MG63 (cell line): ENCODE measurements around the gene LANCL2. TPM values are rescaled to one million over a fixed set of nuclear protein-coding genes. Genes with fewer than 3 reads are reported as not detected.

Experiments used
- DNase-seq: peaks from one replicate; pipeline ENCODE4 v3.0.0-alpha.2; 2020
- H3K27me3 ChIP-seq: fragments of 250-450 bp; sonication (Bioruptor Pico); 2 replicates; pipeline ENCODE4 v1.5.1; 2020; ENCODE audit warnings: mild to moderate bottlenecking, moderate library complexity
- H3K36me3 ChIP-seq: fragments of 250-450 bp; sonication (Bioruptor Pico); 2 replicates; pipeline ENCODE4 v1.5.1; 2020; ENCODE audit warnings: mild to moderate bottlenecking, moderate library complexity
- H3K4me3 ChIP-seq: fragments of 250-450 bp; sonication (Bioruptor Pico); 2 replicates; pipeline ENCODE4 v1.5.1; 2020; ENCODE audit warnings: mild to moderate bottlenecking, moderate library complexity
- H3K9me3 ChIP-seq: fragments of 250-450 bp; sonication (Bioruptor Pico); 2 replicates; pipeline ENCODE4 v1.5.1; 2020; ENCODE audit warnings: mild to moderate bottlenecking, moderate library complexity
- total RNA-seq: library from RNA; depleted of rRNA; stranded (reverse); fragments of >200 nt; shearing (Covaris generic); gene quantifications from 2 replicates; pipeline ENCODE4 v1.2.3, GENCODE V29; 2014; ENCODE audit warnings: low replicate concordance

LANCL2 gene
- total RNA-seq, 1 experiment from 2014 or later, result 13.8 TPM

DNA sequence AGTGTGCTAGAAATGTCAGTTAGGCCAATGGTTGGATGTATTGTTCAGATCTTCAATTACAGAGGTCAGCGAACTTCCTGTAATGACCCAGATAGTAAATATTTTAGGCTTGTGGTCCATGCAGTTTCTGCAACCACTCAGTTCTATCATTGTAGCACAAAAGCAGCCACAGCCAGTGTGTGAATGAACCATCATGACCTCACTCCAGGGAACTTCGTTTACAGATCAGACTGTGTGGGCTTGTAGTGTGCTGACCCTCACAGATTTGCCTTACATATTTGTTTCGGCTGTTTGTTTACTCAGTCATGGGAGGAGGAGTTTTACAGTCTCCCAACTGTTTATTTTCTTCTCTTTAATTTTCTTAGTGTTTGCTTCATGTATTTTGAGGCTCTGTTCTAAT is 55.4 kb downstream of the LANCL2 start:
- H3K36me3 ChIP-seq, result no peaks in the 10 kb centered on the region
- no peak for DNase-seq
- no peaks in the 10 kb centered on the region for H3K27me3 ChIP-seq
- H3K4me3 ChIP-seq, result no peak overlapping the region
- no peaks in the 10 kb centered on the region for H3K9me3 ChIP-seq

DNA sequence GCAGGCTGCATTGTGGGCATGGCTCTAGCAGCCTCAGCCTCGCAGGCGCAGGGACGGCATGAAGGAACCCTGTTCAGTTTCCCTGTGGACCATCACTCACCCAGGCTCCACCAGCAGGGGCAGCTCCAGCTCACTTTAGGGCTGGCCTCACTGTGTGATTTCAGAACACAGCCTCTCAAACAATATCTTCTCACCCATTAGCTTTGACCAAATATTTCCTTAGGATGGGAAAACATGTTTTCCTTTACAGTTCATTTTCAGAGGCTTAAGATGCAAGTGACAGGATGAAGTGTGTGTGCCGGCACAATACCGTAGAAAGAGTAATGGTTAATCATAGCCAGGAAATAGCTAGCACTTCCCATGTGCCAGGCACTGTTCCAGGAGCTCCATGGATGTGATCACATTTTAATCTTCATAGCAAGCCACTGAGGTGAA is 58.2 kb downstream of the LANCL2 start:
- Histone ChIP-seq H3K36me3 (0 out of 2 replicates have a peak, but pooled peaks cover 2% of the 10 kb centered on the region), H3K4me3 (no peak overlapping the region), H3K27me3 (no peaks in the 10 kb centered on the region), H3K9me3 (no peaks in the 10 kb centered on the region)
- no peak for DNase-seq

DNA sequence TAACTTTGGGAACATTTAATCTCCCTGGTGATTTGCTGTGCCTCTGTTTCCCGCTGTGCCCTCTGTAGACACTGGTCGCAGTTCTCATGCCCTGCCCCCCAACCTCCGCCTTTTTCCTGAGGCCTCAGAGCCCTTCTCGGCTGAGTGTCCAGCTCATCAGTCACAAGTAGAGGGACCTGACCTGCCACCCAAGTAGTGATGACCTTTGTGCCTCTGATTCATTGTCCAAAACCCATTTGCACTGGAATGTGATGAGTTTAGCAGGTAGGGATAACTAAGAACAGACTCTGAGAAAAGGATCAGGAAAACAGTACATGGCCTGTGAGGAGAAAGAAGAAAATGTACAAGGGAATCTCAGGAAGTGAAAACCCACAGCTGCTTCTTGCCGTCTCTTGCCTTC is 58.8 kb downstream of the LANCL2 start:
- Histone ChIP-seq H3K9me3 (no peaks in the 10 kb centered on the region), H3K27me3 (no peaks in the 10 kb centered on the region), H3K4me3 (no peak overlapping the region), H3K36me3 (0 out of 2 replicates have a peak, but pooled peaks cover 2% of the 10 kb centered on the region)
- DNase-seq, result no peak

DNA sequence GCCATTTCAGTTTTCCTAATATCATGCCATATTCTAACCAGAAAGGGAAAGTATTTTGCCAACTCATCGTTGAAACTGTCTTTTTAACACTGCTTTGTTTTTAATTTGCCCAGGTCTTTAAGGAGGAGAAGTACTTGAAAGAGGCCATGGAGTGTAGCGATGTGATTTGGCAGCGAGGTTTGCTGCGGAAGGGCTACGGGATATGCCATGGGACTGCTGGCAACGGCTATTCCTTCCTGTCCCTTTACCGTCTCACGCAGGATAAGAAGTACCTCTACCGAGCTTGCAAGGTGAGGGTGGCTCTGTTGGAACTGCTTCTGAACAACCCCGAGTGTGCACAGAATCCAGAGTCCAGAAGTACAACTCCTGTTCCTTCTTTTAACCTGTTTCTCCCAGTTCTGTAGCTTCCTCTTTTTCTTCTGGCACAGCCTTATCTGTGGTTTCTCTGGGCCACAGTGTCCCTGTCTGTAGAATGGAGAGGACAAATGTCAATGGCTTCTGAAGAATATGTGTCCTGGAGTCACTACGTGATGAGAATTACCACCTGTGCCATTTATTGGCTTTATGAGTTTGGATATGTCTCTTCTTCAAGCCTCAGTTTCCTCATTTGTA is 60.1 kb downstream of the LANCL2 start:
- no peak for DNase-seq
- no peaks in the 10 kb centered on the region for H3K27me3 ChIP-seq
- no peaks in the 10 kb centered on the region for H3K9me3 ChIP-seq
- no peak overlapping the region for H3K4me3 ChIP-seq
- 0 out of 2 replicates have a peak, but pooled peaks cover 2% of the 10 kb centered on the region for H3K36me3 ChIP-seq

DNA sequence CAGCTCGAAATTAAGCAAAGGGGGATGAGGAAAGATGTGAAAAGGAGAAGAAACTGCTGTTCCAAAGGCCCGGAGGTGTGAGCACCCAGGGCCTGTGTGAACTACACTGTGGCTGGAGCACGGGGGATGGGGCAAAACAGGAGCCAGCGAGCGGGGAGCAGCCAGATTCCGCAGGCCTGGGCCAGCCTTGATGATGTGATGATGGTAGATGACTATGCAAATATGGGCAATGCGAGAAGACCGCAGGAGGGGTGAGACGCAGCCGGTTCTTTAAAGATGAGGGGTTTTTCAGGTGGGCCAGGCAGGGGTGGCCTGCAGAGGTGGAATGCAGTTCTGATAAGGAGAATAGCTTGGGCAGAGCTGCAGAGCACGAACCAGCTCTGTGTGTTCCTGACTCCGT is 61.5 kb downstream of the LANCL2 start:
- DNase-seq, result no peak
- Histone ChIP-seq H3K9me3 (no peaks in the 10 kb centered on the region), H3K36me3 (0 out of 2 replicates have a peak, but pooled peaks cover 2% of the 10 kb centered on the region), H3K27me3 (no peaks in the 10 kb centered on the region), H3K4me3 (no peak overlapping the region)

DNA sequence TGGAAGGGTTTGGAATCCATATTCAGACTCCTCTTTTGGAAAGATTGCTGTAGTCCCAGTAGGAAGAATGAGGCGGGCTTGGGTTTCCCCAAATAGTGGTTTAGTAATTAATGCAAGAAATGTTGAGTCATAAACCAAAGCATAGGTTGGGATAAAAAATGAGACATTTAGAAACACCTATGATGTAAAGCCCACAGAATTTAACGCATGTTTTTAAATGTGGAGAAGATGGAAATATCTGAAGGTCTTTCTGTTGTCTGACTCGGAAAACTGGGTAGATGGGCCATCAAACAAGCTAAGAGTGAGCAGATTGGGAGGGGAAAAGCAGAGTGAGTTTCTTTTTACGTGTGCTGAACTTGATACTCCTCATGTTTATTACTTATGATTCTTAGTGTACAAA is 62.2 kb downstream of the LANCL2 start:
- H3K36me3 ChIP-seq, result 0 out of 2 replicates have a peak, but pooled peaks cover 2% of the 10 kb centered on the region
- H3K4me3 ChIP-seq, result no peak overlapping the region
- no peaks in the 10 kb centered on the region for H3K27me3 ChIP-seq
- DNase-seq, result no peak
- no peaks in the 10 kb centered on the region for H3K9me3 ChIP-seq

DNA sequence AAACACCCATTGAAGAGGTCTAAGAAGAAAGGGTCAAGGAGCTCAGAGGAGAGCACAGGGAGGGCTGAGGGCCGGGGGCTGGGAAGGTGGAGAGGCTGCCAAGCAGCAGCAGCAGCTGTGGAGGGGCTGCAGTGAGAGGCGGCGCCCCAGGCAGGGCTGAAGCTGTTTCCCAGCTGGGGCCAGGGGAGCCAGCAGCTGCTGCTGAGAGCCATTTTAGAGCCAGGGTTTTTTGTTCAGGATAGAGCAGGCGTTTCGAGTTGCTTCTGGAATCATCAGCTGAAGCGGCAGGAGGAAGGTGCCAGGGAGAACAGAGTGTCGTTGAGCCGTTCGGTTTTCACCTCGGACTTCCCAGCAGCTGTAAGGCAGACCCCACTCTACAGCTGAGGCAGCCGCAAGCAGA is 62.7 kb downstream of the LANCL2 start:
- Histone ChIP-seq H3K27me3 (no peaks in the 10 kb centered on the region), H3K36me3 (0 out of 2 replicates have a peak, but pooled peaks cover 2% of the 10 kb centered on the region), H3K9me3 (no peaks in the 10 kb centered on the region), H3K4me3 (no peak overlapping the region)
- DNase-seq, result no peak

DNA sequence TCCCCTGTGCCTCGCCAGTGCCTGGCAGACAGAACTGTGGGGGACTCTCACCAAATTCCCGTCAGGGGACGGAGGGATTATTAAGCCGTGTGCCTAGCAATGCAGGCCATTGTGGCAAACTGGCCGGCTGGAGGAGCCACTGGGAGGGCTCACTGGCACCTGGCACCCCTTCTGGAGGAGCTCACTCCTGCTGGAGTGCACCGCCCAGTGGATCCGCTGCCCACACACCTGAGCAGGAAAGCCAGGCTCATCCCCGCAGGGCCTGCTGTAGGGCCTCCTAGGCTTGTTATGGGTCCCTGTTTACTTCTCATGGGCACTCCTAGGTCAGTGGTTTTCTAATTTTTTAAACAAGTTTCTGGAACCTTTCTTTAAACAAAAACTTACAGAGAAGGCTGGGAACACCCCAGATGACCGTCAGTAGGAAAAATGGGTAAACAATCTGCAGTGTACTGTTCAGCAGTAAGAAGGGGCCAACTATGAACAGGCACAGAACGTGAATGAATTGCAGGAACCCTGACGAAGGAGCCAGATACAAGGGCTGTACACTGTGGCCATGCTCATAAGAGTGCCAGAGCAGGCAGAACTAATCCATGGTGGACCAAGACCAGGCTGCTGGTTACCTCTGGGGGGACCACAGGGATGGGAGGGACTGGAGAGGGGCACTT is 64.8 kb downstream of the LANCL2 start:
- Histone ChIP-seq H3K27me3 (no peaks in the 10 kb centered on the region), H3K36me3 (0 out of 2 replicates have a peak, but pooled peaks cover 2% of the 10 kb centered on the region), H3K9me3 (no peaks in the 10 kb centered on the region), H3K4me3 (no peak overlapping the region)
- no peak for DNase-seq

DNA sequence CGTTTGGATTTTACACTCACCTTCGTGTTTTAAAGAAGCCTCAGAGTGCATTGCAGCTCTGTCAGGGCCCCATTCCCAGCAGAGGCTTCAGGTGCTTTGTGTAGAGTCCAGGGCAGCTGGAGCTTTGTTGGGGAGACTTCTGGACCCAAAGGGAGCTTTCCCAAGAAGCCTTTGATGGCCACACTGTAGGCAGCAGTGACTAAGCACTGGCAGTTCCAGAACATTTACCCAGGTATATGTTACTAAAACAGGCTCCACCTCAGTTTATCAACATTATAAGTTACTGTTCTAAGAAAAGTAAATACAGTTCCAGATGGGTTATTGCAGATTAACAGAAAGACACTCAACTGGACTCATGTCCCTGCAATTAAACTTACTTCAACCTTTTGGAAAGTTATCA is 66.8 kb downstream of the LANCL2 start:
- no peaks in the 10 kb centered on the region for H3K9me3 ChIP-seq
- no peak overlapping the region for H3K4me3 ChIP-seq
- no peaks in the 10 kb centered on the region for H3K27me3 ChIP-seq
- DNase-seq, result no peak
- H3K36me3 ChIP-seq, result no peaks in the 10 kb centered on the region

DNA sequence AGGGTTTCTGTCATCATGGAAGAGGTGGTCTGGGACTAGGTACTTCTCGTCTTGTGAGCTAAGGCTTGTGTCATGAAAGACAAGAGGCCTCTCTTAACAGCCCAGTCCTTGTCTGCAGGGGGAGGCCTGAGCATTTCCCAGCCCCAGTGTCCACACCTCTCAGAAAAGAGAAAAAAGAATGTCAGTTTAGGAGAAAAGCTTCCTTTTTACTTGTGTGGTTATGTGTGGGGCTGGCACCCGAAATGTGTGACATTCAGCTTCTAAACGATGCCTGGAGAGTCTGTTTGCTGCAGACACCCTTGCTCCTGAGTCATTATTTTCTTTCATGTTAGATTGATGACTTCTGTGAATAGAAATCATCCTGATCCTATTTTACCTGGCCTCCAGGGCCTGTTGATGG is 67.4 kb downstream of the LANCL2 start:
- DNase-seq, result no peak
- no peaks in the 10 kb centered on the region for H3K9me3 ChIP-seq
- no peak overlapping the region for H3K4me3 ChIP-seq
- H3K36me3 ChIP-seq, result no peaks in the 10 kb centered on the region
- no peaks in the 10 kb centered on the region for H3K27me3 ChIP-seq

DNA sequence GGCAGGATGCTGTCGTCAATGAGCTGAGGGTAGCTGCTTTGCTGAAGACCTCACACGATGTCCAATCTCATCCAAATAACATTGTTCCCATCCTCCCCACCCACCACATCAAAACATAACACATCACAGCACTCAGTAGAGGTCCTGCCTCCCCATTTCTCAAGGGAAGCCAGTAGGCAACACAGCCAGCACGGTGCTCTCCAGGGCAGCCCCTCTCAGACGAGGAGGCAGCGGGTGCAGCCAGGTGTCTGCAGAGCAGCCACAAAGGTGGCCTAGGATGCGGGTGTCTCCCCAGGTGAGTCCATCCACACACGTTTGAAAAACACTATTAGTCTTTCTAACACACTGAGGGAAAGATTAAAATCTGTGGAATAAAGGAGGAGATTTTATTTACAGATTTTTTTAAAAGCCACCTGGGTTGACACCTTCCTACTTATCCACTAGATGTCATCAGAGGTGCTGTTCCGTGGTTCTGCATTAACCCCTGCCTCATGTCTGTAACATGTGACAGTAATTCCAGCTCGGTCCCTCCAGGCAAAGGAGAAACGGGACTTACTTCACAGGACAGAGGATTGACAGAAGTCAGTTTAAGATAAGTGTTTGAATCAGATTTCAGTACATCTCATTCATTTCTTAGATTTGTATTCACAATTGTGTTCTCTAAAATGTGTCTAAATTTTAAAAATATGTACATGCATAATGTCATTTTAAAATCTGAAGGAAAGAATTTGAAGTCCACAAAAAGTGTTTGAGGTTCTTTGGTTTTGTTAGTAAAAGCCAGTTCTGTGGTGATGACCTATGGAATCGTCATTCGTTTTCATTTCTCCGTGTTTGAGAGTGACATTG is 68.0 kb downstream of the LANCL2 start:
- no peaks in the 10 kb centered on the region for H3K27me3 ChIP-seq
- no peak for DNase-seq

DNA sequence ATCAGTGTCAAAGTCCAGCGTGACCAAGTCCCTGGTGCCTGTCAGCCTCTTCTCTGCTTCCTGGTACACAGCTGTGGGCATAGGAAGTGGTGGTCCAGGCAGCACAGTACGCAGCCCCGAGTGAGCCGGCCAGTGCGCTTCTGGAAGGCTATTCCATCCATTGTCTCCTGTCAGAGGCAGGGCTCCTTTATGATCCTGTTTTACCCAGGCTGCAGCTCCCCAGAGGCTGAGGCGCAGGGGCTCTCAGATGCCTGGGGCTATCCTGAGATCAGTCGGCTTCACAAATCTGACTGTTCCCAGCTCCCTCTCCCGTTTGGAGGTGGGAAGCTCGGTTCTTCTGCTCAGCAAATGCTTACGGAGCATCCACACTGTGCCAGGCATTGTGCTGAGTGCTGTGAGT is 70.3 kb downstream of the LANCL2 start:
- no peak for DNase-seq
- H3K36me3 ChIP-seq, result no peaks in the 10 kb centered on the region
- no peaks in the 10 kb centered on the region for H3K27me3 ChIP-seq

More for the DNA sequence above, 68.0 kb downstream of the LANCL2 start:
- H3K9me3 ChIP-seq, result no peaks in the 10 kb centered on the region
- H3K4me3 ChIP-seq, result no peak overlapping the region
- no peaks in the 10 kb centered on the region for H3K36me3 ChIP-seq

DNA sequence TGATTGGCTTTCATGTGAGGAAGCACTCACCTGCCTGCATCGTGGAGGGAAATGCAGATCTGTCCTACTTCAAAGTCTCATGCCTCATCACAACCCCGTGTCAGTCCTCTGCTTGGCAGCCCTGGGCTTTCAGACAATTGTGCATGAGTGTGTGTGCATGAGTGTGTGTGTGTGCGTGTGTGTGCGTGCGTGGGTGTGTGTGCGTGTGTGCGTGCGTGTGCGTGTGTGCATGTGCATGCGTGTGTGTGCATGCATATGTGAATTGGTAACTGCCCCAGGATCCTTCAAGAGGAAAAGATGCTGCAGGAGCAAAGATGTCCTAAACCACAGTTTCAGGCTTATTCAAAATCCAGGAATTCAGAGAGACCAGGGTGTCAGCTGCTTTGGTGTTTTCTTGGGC is 71.3 kb downstream of the LANCL2 start:
- DNase-seq, result no peak
- Histone ChIP-seq H3K36me3 (no peaks in the 10 kb centered on the region), H3K27me3 (no peaks in the 10 kb centered on the region), H3K9me3 (no peaks in the 10 kb centered on the region), H3K4me3 (no peak overlapping the region)

More for the DNA sequence above, 70.3 kb downstream of the LANCL2 start:
- Histone ChIP-seq H3K9me3 (no peaks in the 10 kb centered on the region), H3K4me3 (no peak overlapping the region)

DNA sequence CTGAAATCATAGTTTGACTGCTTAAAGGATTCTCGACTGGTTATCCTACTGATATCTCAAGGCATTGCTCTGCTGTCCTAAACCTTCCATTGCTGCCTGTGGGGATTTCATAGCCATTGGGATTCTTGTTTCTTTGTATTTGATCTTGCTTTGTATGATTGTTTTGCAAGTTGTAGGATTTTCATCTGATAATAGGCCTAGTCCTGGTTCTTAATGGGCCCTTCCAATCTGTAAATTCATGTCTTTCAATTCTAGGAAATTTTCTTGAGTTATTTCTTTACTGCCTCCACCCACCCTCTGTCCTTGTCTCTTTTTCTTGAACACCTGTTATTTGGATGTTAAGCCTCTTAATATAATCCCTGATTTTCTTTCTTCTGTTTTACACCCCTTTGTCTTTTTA is 72.2 kb downstream of the LANCL2 start:
- Histone ChIP-seq H3K4me3 (no peak overlapping the region), H3K36me3 (no peaks in the 10 kb centered on the region), H3K27me3 (no peaks in the 10 kb centered on the region), H3K9me3 (no peaks in the 10 kb centered on the region)
- DNase-seq, result no peak

DNA sequence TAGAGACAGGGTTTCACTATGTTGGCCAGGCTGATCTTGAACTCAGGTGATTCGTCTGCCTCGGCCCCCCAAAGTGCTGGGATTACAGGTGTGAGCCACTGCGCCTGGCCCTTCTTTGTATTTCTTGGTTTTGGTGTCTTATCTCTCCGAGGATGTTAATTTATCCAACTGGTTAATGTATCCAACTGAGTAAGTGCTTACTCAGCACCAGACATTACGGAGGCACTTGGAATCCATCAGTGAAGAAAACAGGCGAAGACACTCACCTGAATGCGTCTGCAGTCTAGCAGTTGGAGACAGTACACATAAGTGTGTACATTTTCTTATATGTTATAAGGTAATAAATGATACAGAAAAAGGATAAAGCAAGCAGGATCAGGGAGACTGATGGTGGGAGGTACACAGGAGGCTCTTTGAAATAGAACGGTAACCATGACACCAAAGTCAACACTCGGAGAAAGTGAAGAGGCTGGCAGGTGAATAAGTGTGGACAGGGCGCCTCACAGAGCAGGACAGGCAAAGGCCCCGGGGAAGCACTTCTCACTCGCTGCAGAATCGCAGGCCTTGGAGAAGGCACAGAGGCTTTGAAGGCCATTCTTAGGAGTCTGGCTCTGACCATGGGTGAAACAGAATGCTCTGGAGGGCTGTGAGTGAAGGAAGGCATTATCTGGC is 73.1 kb downstream of the LANCL2 start:
- no peaks in the 10 kb centered on the region for H3K27me3 ChIP-seq
- H3K4me3 ChIP-seq, result no peak overlapping the region
- no peaks in the 10 kb centered on the region for H3K9me3 ChIP-seq
- DNase-seq, result no peak
- H3K36me3 ChIP-seq, result no peaks in the 10 kb centered on the region

DNA sequence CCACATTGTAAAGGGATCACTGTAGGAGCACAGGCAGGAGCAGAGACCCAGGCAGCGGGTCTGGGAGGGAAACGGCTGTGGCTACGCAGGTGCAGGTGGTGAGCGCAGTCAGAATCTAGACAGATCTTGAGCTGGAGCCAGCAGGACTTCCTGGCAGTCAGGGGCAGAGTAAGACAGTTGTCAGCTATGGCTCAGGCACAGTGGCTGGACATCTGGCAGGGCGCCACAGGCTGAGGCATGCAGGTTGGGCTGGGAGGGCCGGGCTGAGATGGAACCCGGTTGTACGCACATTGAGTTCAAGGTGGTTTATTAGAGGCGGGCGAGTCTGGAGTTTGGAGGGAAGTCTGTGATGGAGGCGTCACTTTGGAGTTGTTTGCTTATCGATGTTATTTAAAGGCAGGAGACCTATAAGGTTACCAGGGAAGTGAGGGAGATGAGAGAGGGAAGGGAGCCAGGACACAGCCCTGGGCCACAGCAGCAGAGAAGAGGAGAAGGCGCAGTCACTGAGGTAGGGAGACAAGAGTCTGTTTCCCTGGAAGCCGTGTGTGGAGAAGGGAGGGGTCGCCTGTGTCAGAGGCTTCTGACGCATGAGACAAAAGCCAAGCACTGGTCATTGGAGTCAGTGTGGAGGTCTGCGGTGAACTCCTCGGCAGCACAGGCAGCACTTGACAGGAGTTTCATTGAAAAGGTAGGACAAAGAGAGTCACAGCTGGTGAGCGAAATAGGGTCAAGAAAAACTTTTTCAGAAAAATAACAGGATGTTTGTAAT is 73.8 kb downstream of the LANCL2 start:
- no peak for DNase-seq
- Histone ChIP-seq H3K36me3 (no peaks in the 10 kb centered on the region), H3K9me3 (no peaks in the 10 kb centered on the region), H3K4me3 (no peak overlapping the region), H3K27me3 (no peaks in the 10 kb centered on the region)
